Measurements from ENCODE around the gene RAB24. TPM values are rescaled to one million over a fixed set of nuclear protein-coding genes. Genes with fewer than 3 reads are reported as not detected.
"Not testable (repeated sequence)": the region's sequence is repeated elsewhere in the genome, so short reads cannot be mapped to it uniquely, and the experiment has no call there.

Gene RAB24
- polyA plus RNA-seq, 1 donor = 77.5 TPM

DNA sequence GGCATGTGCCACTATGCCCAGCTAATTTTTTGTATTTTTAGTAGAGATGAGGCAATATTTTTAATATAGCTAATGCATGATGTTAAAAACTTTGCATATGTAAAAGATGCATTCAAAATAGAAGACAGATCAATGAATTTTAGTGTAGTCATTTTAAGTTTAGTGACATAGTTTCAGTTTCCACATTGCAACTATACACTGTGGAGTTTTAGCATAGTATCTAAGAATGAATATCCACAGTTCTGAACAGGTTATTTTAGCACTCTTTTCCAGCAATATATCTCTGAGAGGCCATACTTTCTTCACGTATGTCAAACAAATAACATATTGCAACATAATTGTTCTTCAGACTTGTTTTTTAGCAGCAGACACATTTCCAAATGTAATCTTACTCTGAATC, 39.3 kb downstream of the RAB24 start:
- Histone ChIP-seq H3K27ac (ENCODE audit: low read length) (no peak overlapping the region), H3K9me3 (ENCODE audit: control insufficient read depth, low read depth, low read length) (no peaks in the 10 kb centered on the region), H3K36me3 (ENCODE audit: control insufficient read depth, insufficient read depth, low read length) (peaks cover 58% of the 10 kb centered on the region), H3K4me1 (ENCODE audit: control insufficient read depth, insufficient read depth, low read length) (no peaks in the 10 kb centered on the region), H3K27me3 (ENCODE audit: control insufficient read depth, insufficient read depth, low read length) (no peaks in the 10 kb centered on the region), H3K4me3 (ENCODE audit: low read length) (no peak overlapping the region)
- no CpG with 5 or more reads among the region's 1 CpG for WGBS (ENCODE audit: insufficient coverage, low lambda C conversion rate)
- DNase-seq = no peak

DNA sequence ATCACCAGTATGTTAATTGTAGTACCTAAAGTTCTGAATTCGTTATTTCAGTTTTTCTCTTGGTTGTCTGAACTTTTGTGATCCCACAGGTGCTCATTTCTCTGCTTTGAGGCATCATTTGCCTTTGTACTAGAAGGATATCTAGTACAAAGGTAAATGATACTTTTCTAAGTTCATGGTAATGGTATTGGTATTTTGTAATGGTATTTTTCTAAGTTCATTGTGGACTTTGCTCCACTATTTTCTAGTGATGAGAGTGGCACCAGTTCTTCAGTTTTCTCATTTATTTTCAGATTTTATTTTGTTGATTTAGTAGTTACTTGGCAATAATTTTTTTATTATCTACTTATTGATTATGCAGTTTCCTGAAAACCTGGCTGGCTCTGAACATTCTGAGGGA, 42.0 kb downstream of the RAB24 start:
- 100% methylated on average over 1 of the region's 1 CpG for WGBS (ENCODE audit: insufficient coverage, low lambda C conversion rate)

GRCh38 chr5:177260961-177261360, 42.6 kb downstream of the RAB24 start:
- Histone ChIP-seq H3K4me1 (ENCODE audit: control insufficient read depth, insufficient read depth, low read length) (no peaks in the 10 kb centered on the region), H3K9me3 (ENCODE audit: control insufficient read depth, low read depth, low read length) (no peaks in the 10 kb centered on the region), H3K4me3 (ENCODE audit: low read length) (no peak overlapping the region), H3K27me3 (ENCODE audit: control insufficient read depth, insufficient read depth, low read length) (no peaks in the 10 kb centered on the region), H3K27ac (ENCODE audit: low read length) (no peak overlapping the region), H3K36me3 (ENCODE audit: control insufficient read depth, insufficient read depth, low read length) (peaks cover 60% of the 10 kb centered on the region)
- 93% methylated on average over 3 of the region's 7 CpGs for WGBS (ENCODE audit: insufficient coverage, low lambda C conversion rate)
- DNase-seq = no peak

More for the DNA sequence above, 42.0 kb downstream of the RAB24 start:
- DNase-seq = no peak
- no peaks in the 10 kb centered on the region for H3K4me1 ChIP-seq (ENCODE audit: control insufficient read depth, insufficient read depth, low read length)
- H3K9me3 ChIP-seq (ENCODE audit: control insufficient read depth, low read depth, low read length) = no peaks in the 10 kb centered on the region
- no peak overlapping the region for H3K27ac ChIP-seq (ENCODE audit: low read length)
- no peak overlapping the region for H3K4me3 ChIP-seq (ENCODE audit: low read length)
- peaks cover 62% of the 10 kb centered on the region for H3K36me3 ChIP-seq (ENCODE audit: control insufficient read depth, insufficient read depth, low read length)
- H3K27me3 ChIP-seq (ENCODE audit: control insufficient read depth, insufficient read depth, low read length) = no peaks in the 10 kb centered on the region

DNA sequence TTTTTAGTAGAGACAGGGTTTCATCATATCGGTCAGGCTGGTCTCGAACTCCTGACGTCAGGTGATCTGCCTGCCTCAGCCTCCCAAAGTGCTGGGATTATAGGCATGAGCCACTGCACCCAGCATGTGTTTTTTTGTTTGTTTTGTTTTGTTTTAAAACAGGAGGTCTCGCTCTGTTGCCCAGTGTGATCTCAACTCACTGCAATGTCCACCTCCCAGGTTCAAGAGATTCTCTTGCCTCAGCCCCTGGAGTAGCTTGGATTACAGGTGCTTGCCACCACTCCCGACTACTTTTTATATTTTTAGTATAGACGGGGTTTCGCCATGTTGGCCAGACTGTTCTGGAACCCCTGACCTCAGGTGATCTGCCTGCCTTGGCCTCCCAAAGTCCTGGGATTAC, 44.8 kb downstream of the RAB24 start:
- H3K4me1 ChIP-seq (ENCODE audit: control insufficient read depth, insufficient read depth, low read length); DNase-seq; H3K9me3 ChIP-seq (ENCODE audit: control insufficient read depth, low read depth, low read length); H3K27ac ChIP-seq (ENCODE audit: low read length); H3K4me3 ChIP-seq (ENCODE audit: low read length); H3K27me3 ChIP-seq (ENCODE audit: control insufficient read depth, insufficient read depth, low read length): not testable (repeated sequence)
- no CpG with 5 or more reads among the region's 7 CpGs for WGBS (ENCODE audit: insufficient coverage, low lambda C conversion rate)
- peaks cover 64% of the 10 kb centered on the region for H3K36me3 ChIP-seq (ENCODE audit: control insufficient read depth, insufficient read depth, low read length)

- Histone ChIP-seq H3K4me3 (ENCODE audit: low read length) (no peak overlapping the region), H3K27ac (ENCODE audit: low read length) (no peak overlapping the region), H3K9me3 (ENCODE audit: control insufficient read depth, low read depth, low read length) (no peaks in the 10 kb centered on the region), H3K4me1 (ENCODE audit: control insufficient read depth, insufficient read depth, low read length) (no peaks in the 10 kb centered on the region), H3K36me3 (ENCODE audit: control insufficient read depth, insufficient read depth, low read length) (peaks cover 73% of the 10 kb centered on the region), H3K27me3 (ENCODE audit: control insufficient read depth, insufficient read depth, low read length) (no peaks in the 10 kb centered on the region)
- DNase-seq = no peak
- no CpG with 5 or more reads among the region's 5 CpGs for WGBS (ENCODE audit: insufficient coverage, low lambda C conversion rate)
Measured at GRCh38 chr5:177256296-177256695, 47.2 kb downstream of the RAB24 start.

- no peak for DNase-seq
- Histone ChIP-seq H3K4me1 (ENCODE audit: control insufficient read depth, insufficient read depth, low read length) (no peaks in the 10 kb centered on the region), H3K36me3 (ENCODE audit: control insufficient read depth, insufficient read depth, low read length) (peaks cover 66% of the 10 kb centered on the region), H3K27me3 (ENCODE audit: control insufficient read depth, insufficient read depth, low read length) (no peaks in the 10 kb centered on the region), H3K9me3 (ENCODE audit: control insufficient read depth, low read depth, low read length) (no peaks in the 10 kb centered on the region), H3K27ac (ENCODE audit: low read length) (no peak overlapping the region), H3K4me3 (ENCODE audit: low read length) (no peak overlapping the region)
- no CpG with 5 or more reads among the region's 1 CpG for WGBS (ENCODE audit: insufficient coverage, low lambda C conversion rate)
Measured at GRCh38 chr5:177253252-177253651, 50.3 kb downstream of the RAB24 start.

Other genes starting within 250 kb of the RAB24 start
- gene FGFR4, start 216.8 kb downstream of the RAB24 start, polyA plus RNA-seq = 97.0 TPM
- 27.2 TPM for gene NSD1, start 169.9 kb downstream of the RAB24 start, polyA plus RNA-seq
- 271 TPM for gene PRELID1, start 80 bp upstream of the RAB24 start, polyA plus RNA-seq
- gene MXD3, start 8.2 kb upstream of the RAB24 start, polyA plus RNA-seq = 14.9 TPM
- gene LMAN2, start 47.9 kb upstream of the RAB24 start, polyA plus RNA-seq = 161 TPM
- gene RGS14, start 54.2 kb upstream of the RAB24 start, polyA plus RNA-seq = 20.0 TPM
- gene SLC34A1, start 80.7 kb upstream of the RAB24 start, polyA plus RNA-seq = not detected
- not detected for gene PFN3, start 96.9 kb upstream of the RAB24 start, polyA plus RNA-seq
- 1.0 TPM for gene F12, start 105.8 kb upstream of the RAB24 start, polyA plus RNA-seq
- 16.6 TPM for gene GRK6, start 123.0 kb upstream of the RAB24 start, polyA plus RNA-seq
- gene PRR7, start 143.1 kb upstream of the RAB24 start, polyA plus RNA-seq = 1.7 TPM
- gene DBN1, start 169.9 kb upstream of the RAB24 start, polyA plus RNA-seq = 49.5 TPM
- 118 TPM for gene PDLIM7, start 193.9 kb upstream of the RAB24 start, polyA plus RNA-seq
- 4.7 TPM for gene DOK3, start 206.1 kb upstream of the RAB24 start, polyA plus RNA-seq
- 94.2 TPM for gene DDX41, start 213.2 kb upstream of the RAB24 start, polyA plus RNA-seq

Data from large intestine (tissue), 3 donors.